GM12801 (cell line): ENCODE data around the gene GPR162.

ENCODE experiments used
- TF ChIP-seq, protein P1 (sequence below): IDR thresholded peaks from one replicate; pipeline ENCODE4 v1.5.1; 2011; ENCODE audit warnings: control low read depth; ENCODE audit not compliant: insufficient read length; ENCODE audit errors: extremely low read depth

GPR162 gene

DNA sequence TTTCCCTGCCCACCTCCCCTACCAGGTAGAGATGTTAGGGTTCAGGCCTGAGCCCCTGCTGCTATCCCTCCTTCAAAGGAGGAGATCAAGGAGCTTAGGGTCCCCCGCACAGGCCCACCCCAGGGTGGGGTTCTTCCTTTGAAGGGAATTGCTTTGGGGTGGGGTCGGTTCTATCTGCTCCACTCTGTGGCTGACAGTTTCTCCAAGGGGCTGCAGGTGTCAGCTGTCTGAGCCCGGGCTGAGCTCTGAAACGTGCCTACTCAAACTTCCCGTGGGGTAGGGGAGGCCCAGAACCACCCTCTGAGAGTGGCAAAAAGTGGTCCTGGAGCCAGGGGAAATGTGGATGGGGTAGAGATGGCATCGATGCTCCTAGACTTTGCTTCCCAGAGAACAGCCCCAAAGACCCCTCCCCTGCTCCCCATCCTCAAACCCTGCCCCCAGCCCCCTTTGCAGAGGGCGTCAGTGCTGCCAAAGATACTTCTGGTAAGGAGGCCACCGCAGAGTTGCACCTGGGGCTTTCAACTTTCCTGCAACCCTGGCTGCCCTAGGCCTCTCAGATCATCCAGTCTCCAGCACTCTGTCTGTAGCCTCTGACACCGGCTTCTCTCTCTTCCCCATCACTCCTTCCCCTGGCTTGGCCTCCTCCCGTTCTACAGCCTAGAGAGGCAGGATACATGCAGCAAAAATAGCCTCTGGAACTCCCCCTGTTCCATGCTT, 38.6 kb upstream of the GPR162 start:
- TF ChIP-seq, protein P1, sequence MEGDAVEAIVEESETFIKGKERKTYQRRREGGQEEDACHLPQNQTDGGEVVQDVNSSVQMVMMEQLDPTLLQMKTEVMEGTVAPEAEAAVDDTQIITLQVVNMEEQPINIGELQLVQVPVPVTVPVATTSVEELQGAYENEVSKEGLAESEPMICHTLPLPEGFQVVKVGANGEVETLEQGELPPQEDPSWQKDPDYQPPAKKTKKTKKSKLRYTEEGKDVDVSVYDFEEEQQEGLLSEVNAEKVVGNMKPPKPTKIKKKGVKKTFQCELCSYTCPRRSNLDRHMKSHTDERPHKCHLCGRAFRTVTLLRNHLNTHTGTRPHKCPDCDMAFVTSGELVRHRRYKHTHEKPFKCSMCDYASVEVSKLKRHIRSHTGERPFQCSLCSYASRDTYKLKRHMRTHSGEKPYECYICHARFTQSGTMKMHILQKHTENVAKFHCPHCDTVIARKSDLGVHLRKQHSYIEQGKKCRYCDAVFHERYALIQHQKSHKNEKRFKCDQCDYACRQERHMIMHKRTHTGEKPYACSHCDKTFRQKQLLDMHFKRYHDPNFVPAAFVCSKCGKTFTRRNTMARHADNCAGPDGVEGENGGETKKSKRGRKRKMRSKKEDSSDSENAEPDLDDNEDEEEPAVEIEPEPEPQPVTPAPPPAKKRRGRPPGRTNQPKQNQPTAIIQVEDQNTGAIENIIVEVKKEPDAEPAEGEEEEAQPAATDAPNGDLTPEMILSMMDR = no peak

DNA sequence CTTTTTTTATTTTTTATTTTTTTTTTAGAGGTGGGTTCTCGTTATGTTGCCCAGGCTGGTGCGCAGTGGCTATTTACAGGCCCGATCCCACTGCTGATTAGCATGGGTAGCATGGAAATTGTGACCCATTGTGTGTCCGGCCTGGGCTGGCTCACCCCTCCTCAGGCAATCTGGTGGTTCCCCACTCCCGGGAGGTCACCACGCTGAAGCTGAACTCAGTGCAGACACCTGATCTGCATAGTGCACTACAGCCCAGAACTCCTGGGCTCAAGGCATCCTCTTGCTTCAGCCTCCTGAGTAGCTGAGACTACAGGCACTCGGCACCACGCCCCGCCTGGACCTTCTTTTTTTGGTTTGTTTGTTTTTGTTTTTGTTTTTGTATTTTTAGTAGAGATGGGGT, 37.8 kb upstream of the GPR162 start:
- TF ChIP-seq, protein P1 = no peak

DNA sequence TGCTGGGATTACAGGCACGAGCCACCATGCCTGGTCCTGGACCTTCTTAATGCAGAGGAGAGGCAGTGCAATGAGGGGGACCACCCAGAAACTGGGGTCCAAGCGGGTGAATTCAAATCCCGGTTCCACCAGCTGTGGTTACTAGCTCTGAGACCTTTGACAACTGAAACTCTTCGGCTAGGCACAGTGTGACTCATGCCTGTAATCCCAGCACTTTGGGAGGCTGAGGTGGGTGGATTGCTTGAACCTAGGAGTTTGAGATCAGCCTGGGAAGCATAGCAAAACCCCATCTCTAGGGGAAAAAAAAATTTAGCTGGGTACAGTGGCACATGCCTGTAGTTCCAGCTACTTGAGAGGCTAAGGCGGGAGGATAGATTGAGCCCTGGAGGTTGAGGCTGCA, 37.3 kb upstream of the GPR162 start:
- TF ChIP-seq, protein P1 = no peak

DNA sequence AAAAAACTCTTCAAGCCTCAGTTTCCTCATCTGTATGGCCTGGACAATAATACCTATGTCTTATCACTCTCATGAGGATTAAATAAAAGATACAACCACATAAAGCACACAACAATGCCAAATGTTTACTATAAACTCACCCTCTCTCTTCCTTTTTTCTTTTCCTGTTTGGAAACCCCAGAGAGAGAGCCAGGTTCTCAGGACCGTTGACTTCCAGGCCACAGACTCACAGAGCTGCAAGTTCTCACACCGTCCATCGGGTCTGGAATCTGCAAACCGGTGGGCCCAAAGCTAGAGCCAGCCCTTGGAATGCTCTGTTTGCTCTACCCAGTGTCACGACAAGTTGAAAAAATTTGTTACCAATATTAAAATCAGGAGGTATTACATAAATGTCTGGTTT, 36.9 kb upstream of the GPR162 start:
- TF ChIP-seq, protein P1 = no peak

DNA sequence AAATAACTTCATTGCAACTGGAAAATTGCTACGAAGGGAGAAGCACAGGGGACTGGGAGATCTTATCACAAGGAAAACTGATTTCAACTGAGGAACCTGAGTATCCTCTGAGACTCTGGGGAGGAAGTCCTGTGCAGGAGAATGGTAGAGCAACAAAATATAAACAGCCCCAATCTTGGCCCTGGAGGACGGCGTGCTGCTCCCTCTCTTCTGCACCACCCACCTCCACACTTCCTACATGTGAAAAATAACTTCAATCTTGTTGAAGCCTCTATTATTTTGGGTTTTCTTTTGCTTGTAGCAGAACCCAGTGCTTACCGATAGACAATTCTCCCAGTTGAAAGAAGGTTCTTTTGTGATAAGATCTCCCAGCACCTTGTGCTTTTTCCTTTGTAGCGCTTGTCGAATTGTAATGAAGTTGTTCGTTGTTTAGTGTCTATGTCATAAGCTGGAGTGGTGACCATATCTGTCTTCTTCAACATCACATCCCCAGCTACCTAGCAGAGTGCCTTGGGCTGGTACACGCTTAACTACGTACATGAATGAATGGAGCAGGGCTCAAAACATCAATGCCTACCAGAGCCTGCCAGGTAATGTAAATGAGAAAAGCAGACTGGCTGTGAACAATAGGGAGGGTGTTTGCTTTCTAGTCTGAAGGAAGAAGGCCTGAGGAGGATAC, 35.1 kb upstream of the GPR162 start:
- TF ChIP-seq, protein P1 = no peak

DNA sequence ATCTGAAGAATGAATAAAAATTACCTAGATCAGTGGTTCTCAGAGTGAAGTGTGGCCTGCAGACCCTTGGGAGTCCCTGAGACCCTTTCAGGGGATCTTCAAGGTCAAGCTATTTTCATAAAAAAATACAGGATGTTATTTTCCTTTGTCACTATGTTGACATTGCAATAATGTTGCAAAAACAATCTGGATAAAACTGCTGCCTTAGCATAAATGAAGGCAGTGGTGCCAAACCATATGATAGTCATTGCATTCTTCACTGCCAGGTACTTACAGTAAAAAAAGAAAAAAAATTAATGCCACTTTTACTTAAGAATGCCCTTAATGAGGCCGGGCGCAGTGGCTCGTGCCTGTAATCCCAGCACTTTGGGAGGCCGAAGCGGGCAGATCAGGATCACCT, 34.3 kb upstream of the GPR162 start:
- TF ChIP-seq, protein P1 = no peak

DNA sequence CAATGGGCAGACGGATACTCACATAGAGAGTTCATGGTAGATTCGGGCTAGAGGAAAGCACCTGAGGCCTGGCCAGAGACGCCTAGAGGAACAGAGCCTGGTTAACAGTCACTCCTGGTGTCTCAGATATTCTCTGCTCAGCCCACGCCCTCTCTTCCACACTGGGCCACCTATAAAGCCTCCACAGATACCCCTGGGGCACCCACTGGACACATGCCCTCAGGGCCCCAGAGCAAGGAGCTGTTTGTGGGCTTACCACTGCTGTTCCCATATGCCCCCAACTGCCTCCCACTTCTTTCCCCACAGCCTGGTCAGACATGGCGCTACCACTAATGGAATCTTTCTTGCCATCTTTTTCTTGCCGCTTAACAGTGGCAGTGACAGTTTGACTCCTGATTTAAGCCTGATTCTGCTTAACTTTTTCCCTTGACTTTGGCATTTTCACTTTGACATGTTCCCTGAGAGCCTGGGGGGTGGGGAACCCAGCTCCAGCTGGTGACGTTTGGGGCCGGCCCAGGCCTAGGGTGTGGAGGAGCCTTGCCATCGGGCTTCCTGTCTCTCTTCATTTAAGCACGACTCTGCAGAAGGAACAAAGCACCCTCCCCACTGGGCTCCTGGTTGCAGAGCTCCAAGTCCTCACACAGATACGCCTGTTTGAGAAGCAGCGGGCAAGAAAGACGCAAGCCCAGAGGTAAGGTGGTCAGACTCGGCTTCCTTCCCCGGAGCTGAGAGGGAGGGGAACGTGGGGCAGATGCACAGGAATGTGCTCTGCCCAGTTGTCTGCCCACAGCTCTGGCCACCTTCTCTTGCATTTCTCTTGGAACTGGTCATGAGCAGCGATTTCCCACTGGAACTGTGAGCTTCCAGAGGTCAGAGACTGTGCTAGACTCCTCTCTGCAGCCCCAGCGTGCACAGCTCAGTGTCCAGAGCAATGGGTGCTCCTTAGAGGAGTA, 32.4 kb upstream of the GPR162 start, which contains the start of gene CD4:
Gene CD4, plus strand, starts transcription at position 557 of the 953 bp plus-strand sequence. CDS start 10,611 bp downstream, outside the sequence.
- TF ChIP-seq, protein P1 = no peak
